KMS-11 (cell line): ENCODE data around the gene DGKQ.

Experiments
- H2AFZ ChIP-seq: fragments of 200-600 bp; sonication (generic); 2 replicates; pipeline ENCODE4 v1.6.1; 2016; ENCODE audit warnings: antibody characterized with exemption, mixed run types, low read depth
- H3K27ac ChIP-seq: fragments of 200-600 bp; sonication (generic); 2 replicates; pipeline ENCODE4 v1.6.1; 2016; ENCODE audit warnings: mild to moderate bottlenecking, mixed run types
- H3K27me3 ChIP-seq: fragments of 200-600 bp; sonication (generic); 2 replicates; pipeline ENCODE4 v1.6.1; 2017; ENCODE audit warnings: mild to moderate bottlenecking, low read depth, mixed run types, moderate library complexity; ENCODE audit not compliant: insufficient read depth
- H3K36me3 ChIP-seq: fragments of 200-600 bp; sonication (generic); 2 replicates; pipeline ENCODE4 v1.6.1; 2017; ENCODE audit warnings: mild to moderate bottlenecking, mixed run types; ENCODE audit not compliant: insufficient read depth
- H3K4me1 ChIP-seq: fragments of 200-600 bp; sonication (generic); 2 replicates; pipeline ENCODE4 v1.6.1; 2016; ENCODE audit warnings: mild to moderate bottlenecking, low read depth, mixed run types; ENCODE audit not compliant: poor library complexity, severe bottlenecking
- H3K4me2 ChIP-seq: fragments of 200-600 bp; sonication (generic); 2 replicates; pipeline ENCODE4 v1.7.0; 2016; ENCODE audit warnings: mild to moderate bottlenecking, mixed run types
- H3K4me3 ChIP-seq: fragments of 200-600 bp; sonication (generic); IDR thresholded peaks from 2 replicates; pipeline ENCODE4 v1.6.1; 2017; ENCODE audit warnings: low read depth, low read length, mixed read lengths; ENCODE audit not compliant: insufficient read depth
- H3K79me2 ChIP-seq: fragments of 200-600 bp; sonication (generic); 2 replicates; pipeline ENCODE4 v1.6.1; 2016; ENCODE audit warnings: low read depth, mixed run types; ENCODE audit not compliant: insufficient read depth
- H3K9ac ChIP-seq: fragments of 200-600 bp; sonication (generic); 2 replicates; pipeline ENCODE4 v1.6.1; 2016; ENCODE audit warnings: mild to moderate bottlenecking, mixed run types
- H4K20me1 ChIP-seq: fragments of 200-600 bp; sonication (generic); 2 replicates; pipeline ENCODE4 v1.6.1; 2016; ENCODE audit warnings: mild to moderate bottlenecking, mixed run types; ENCODE audit not compliant: insufficient read depth
- CTCF ChIP-seq: fragments of 200-600 bp; sonication (generic); conservative IDR thresholded peaks from 2 replicates; pipeline ENCODE4 v1.6.1; 2017; ENCODE audit warnings: low read depth, mild to moderate bottlenecking, antibody characterized with exemption, low read length, moderate library complexity, mixed read lengths

DGKQ gene

GRCh38 chr4:1017211-1017610 lies 43.8 kb upstream of the DGKQ start:
- H2AFZ ChIP-seq = no peak overlapping the region
- H3K27me3 ChIP-seq = no peaks in the 10 kb centered on the region
- no peak for TF ChIP-seq CTCF
- H3K9ac ChIP-seq = no peak overlapping the region
- no peak overlapping the region for H3K4me2 ChIP-seq
- no peaks in the 10 kb centered on the region for H4K20me1 ChIP-seq
- no peaks in the 10 kb centered on the region for H3K79me2 ChIP-seq
- H3K4me3 ChIP-seq = no peak overlapping the region
- H3K4me1 ChIP-seq = no peaks in the 10 kb centered on the region
- H3K36me3 ChIP-seq = no peaks in the 10 kb centered on the region
- H3K27ac ChIP-seq = no peak overlapping the region

- Histone ChIP-seq H3K4me3 (no peak overlapping the region), H3K27ac (no peak overlapping the region), H3K4me1 (no peaks in the 10 kb centered on the region), H3K9ac (no peak overlapping the region), H3K79me2 (no peaks in the 10 kb centered on the region), H3K36me3 (no peaks in the 10 kb centered on the region), H2AFZ (no peak overlapping the region), H3K4me2 (no peak overlapping the region), H4K20me1 (no peaks in the 10 kb centered on the region), H3K27me3 (no peaks in the 10 kb centered on the region)
- no peak for TF ChIP-seq CTCF
Observed at GRCh38 chr4:1015746-1016145, 42.4 kb upstream of the DGKQ start.

GRCh38 chr4:1015179-1015578 lies 41.8 kb upstream of the DGKQ start:
- no peak overlapping the region for H3K27ac ChIP-seq
- no peaks in the 10 kb centered on the region for H3K79me2 ChIP-seq
- H4K20me1 ChIP-seq = no peaks in the 10 kb centered on the region
- H3K4me2 ChIP-seq = no peak overlapping the region
- no peak overlapping the region for H3K4me3 ChIP-seq
- TF ChIP-seq CTCF = no peak
- H3K9ac ChIP-seq = no peak overlapping the region
- H2AFZ ChIP-seq = no peak overlapping the region
- no peaks in the 10 kb centered on the region for H3K27me3 ChIP-seq
- no peaks in the 10 kb centered on the region for H3K4me1 ChIP-seq
- H3K36me3 ChIP-seq = no peaks in the 10 kb centered on the region

GRCh38 chr4:1014291-1015167 lies 41.2 kb upstream of the DGKQ start:
- Histone ChIP-seq H3K36me3 (no peaks in the 10 kb centered on the region), H3K4me3 (no peak overlapping the region), H3K27ac (no peak overlapping the region), H3K79me2 (no peaks in the 10 kb centered on the region), H3K4me1 (no peaks in the 10 kb centered on the region), H4K20me1 (no peaks in the 10 kb centered on the region), H3K4me2 (no peak overlapping the region), H3K9ac (no peak overlapping the region), H3K27me3 (no peaks in the 10 kb centered on the region), H2AFZ (no peak overlapping the region)
- TF ChIP-seq CTCF = no peak
